DOHH2 (cell line): ENCODE measurements around the gene NUSAP1.
A peak's percentile ranks its signal among the peaks of the same experiment; 100 is the strongest.

Source experiments
- H3F3A ChIP-seq: fragments of 200-600 bp; sonication (generic), shearing (Covaris generic); 2 replicates; pipeline ENCODE4 v1.6.0; 2016; ENCODE audit warnings: antibody characterized with exemption, mild to moderate bottlenecking; ENCODE audit not compliant: control insufficient read depth, insufficient read depth
- H3K27ac ChIP-seq: fragments of 200-600 bp; sonication (generic); 2 replicates; pipeline ENCODE4 v1.5.1; 2014; ENCODE audit warnings: low read depth, mild to moderate bottlenecking, low read length, moderate library complexity
- H3K27me3 ChIP-seq: fragments of 200-600 bp; sonication (generic); 2 replicates; pipeline ENCODE4 v1.6.1; 2014; ENCODE audit warnings: mild to moderate bottlenecking, low read length, mixed read lengths; ENCODE audit not compliant: control insufficient read depth
- H3K36me3 ChIP-seq: fragments of 200-600 bp; sonication (generic); 2 replicates; pipeline ENCODE4 v1.6.1; 2014; ENCODE audit warnings: mild to moderate bottlenecking, low read length, moderate library complexity, mixed read lengths; ENCODE audit not compliant: control insufficient read depth
- H3K4me1 ChIP-seq: fragments of 200-600 bp; sonication (generic); 2 replicates; pipeline ENCODE4 v1.6.1; 2014; ENCODE audit warnings: mild to moderate bottlenecking, low read length, mixed read lengths; ENCODE audit not compliant: control insufficient read depth
- H3K4me2 ChIP-seq: fragments of 200-600 bp; sonication (generic); 2 replicates; pipeline ENCODE4 v1.6.0; 2014; ENCODE audit warnings: mild to moderate bottlenecking, low read length, moderate library complexity
- H3K4me3 ChIP-seq: fragments of 200-600 bp; sonication (generic); 2 replicates; pipeline ENCODE4 v1.5.1; 2014; ENCODE audit warnings: mild to moderate bottlenecking, low read length, mixed read lengths
- H3K79me2 ChIP-seq: fragments of 200-600 bp; sonication (generic); 2 replicates; pipeline ENCODE4 v1.6.1; 2014; ENCODE audit warnings: mild to moderate bottlenecking, low read length, mixed read lengths; ENCODE audit not compliant: control insufficient read depth
- H3K9me2 ChIP-seq: fragments of 200-600 bp; sonication (generic); replicated peaks from 2 replicates; pipeline ENCODE4 v1.6.1; 2014; ENCODE audit warnings: mild to moderate bottlenecking, low read length, mixed read lengths; ENCODE audit not compliant: control insufficient read depth
- H3K9me3 ChIP-seq: fragments of 200-600 bp; sonication (generic); 2 replicates; pipeline ENCODE4 v1.6.1; 2014; ENCODE audit warnings: antibody characterized with exemption, low read length, mixed read lengths; ENCODE audit not compliant: control insufficient read depth, insufficient read depth
- H4K20me1 ChIP-seq: fragments of 200-600 bp; sonication (generic); 2 replicates; pipeline ENCODE4 v1.6.0; 2014; ENCODE audit warnings: low read depth, mild to moderate bottlenecking, antibody characterized with exemption, low read length, moderate library complexity; ENCODE audit not compliant: control insufficient read depth, insufficient read depth
- CTCF ChIP-seq: fragments of 200-600 bp; sonication (generic); IDR thresholded peaks from one replicate; pipeline ENCODE4 v1.5.1; 2014; ENCODE audit warnings: antibody characterized with exemption, mild to moderate bottlenecking, low read depth, low read length; ENCODE audit not compliant: poor library complexity, severe bottlenecking
- EZH2phosphoT487 ChIP-seq: fragments of 200-600 bp; sonication (generic); IDR thresholded peaks from 2 replicates; pipeline ENCODE4 v1.6.1; 2017; ENCODE audit warnings: borderline replicate concordance, mild to moderate bottlenecking, antibody characterized with exemption, low read length, moderate library complexity, mixed read lengths

The NUSAP1 gene

GRCh38 chr15:41288464-41288863 is 44.2 kb upstream of the NUSAP1 start:
- Histone ChIP-seq H3K4me2 (peak overlapping the region; percentile 29), H3K4me3 (no peak overlapping the region), H3K27me3 (no peaks in the 10 kb centered on the region), H3K79me2 (peaks cover 81% of the 10 kb centered on the region), H3F3A (peaks cover 9% of the 10 kb centered on the region), H3K9me3 (no peaks in the 10 kb centered on the region), H3K9me2 (no peaks in the 10 kb centered on the region), H4K20me1 (no peaks in the 10 kb centered on the region), H3K27ac (no peak overlapping the region), H3K4me1 (peaks cover 65% of the 10 kb centered on the region), H3K36me3 (peaks cover 84% of the 10 kb centered on the region)
- no peak for TF ChIP-seq EZH2phosphoT487
- TF ChIP-seq CTCF, result no peak

GRCh38 chr15:41289953-41290352 is 42.7 kb upstream of the NUSAP1 start:
- peaks cover 82% of the 10 kb centered on the region for H3K79me2 ChIP-seq

GRCh38 chr15:41291065-41291631 is 41.5 kb upstream of the NUSAP1 start:
- peaks cover 53% of the 10 kb centered on the region for H3K4me1 ChIP-seq
- H3K4me3 ChIP-seq, result peak overlapping the region; percentile 15; the same call in 1 of the 2 replicates
- no peaks in the 10 kb centered on the region for H3K27me3 ChIP-seq
- no peaks in the 10 kb centered on the region for H3K9me2 ChIP-seq
- H3K9me3 ChIP-seq, result no peaks in the 10 kb centered on the region
- peaks cover 85% of the 10 kb centered on the region for H3K36me3 ChIP-seq
- TF ChIP-seq EZH2phosphoT487 (no peak), CTCF (no peak)
- no peaks in the 10 kb centered on the region for H4K20me1 ChIP-seq
- peak overlapping the region; percentile 39 for H3K4me2 ChIP-seq
- peak overlapping the region; percentile 43 for H3K27ac ChIP-seq
- peaks cover 9% of the 10 kb centered on the region for H3F3A ChIP-seq
- peaks cover 82% of the 10 kb centered on the region for H3K79me2 ChIP-seq

More at GRCh38 chr15:41289953-41290352, 42.7 kb upstream of the NUSAP1 start:
- H3F3A ChIP-seq, result peaks cover 9% of the 10 kb centered on the region
- TF ChIP-seq CTCF (no peak), EZH2phosphoT487 (no peak)
- H3K9me3 ChIP-seq, result no peaks in the 10 kb centered on the region
- peaks cover 85% of the 10 kb centered on the region for H3K36me3 ChIP-seq
- H3K9me2 ChIP-seq, result no peaks in the 10 kb centered on the region
- H3K4me3 ChIP-seq, result no peak overlapping the region
- peak overlapping the region; percentile 39; the same call in 1 of the 2 replicates for H3K4me2 ChIP-seq
- no peaks in the 10 kb centered on the region for H4K20me1 ChIP-seq
- H3K27ac ChIP-seq, result no peak overlapping the region
- peaks cover 64% of the 10 kb centered on the region for H3K4me1 ChIP-seq
- no peaks in the 10 kb centered on the region for H3K27me3 ChIP-seq
